Esophagus (tissue), 2 donors: ENCODE results near the gene ATG5. TPM values are rescaled to one million over a fixed set of nuclear protein-coding genes. Genes with fewer than 3 reads are reported as not detected.

ENCODE experiments used
- H3K27ac ChIP-seq, 2 donors: one replicate each; pipeline ENCODE4 v1.5.1; 2013; ENCODE audit warnings: low read depth in 2 of 2, mild to moderate bottlenecking in 2 of 2, inconsistent platforms in 1 of 2, low read length in 1 of 2, moderate library complexity in 1 of 2
- H3K27me3 ChIP-seq, 2 donors: one replicate each; pipeline ENCODE4 v1.6.1; 2013; ENCODE audit warnings: low read length in 2 of 2, control low read depth in 1 of 2, mild to moderate bottlenecking in 1 of 2; ENCODE audit not compliant: insufficient read depth in 2 of 2, control insufficient read depth in 1 of 2
- H3K36me3 ChIP-seq, 2 donors: one replicate each; pipeline ENCODE4 v1.6.1; 2013; ENCODE audit warnings: low read length in 1 of 2; ENCODE audit not compliant: control insufficient read depth in 2 of 2, insufficient read depth in 2 of 2
- H3K4me1 ChIP-seq, 2 donors: one replicate each; pipeline ENCODE4 v1.6.1; 2013; ENCODE audit warnings: low read length in 1 of 2; ENCODE audit not compliant: control insufficient read depth in 2 of 2, insufficient read depth in 2 of 2
- H3K4me3 ChIP-seq, 2 donors: one replicate each; pipeline ENCODE4 v1.5.1; 2013; ENCODE audit warnings: low read length in 2 of 2, mild to moderate bottlenecking in 2 of 2, low read depth in 1 of 2, moderate library complexity in 1 of 2
- H3K9me3 ChIP-seq, 2 donors: one replicate each; pipeline ENCODE4 v1.6.1; 2013; ENCODE audit warnings: mild to moderate bottlenecking in 2 of 2, low read depth in 1 of 2, low read length in 1 of 2, moderate library complexity in 1 of 2; ENCODE audit not compliant: control insufficient read depth in 2 of 2, insufficient read depth in 1 of 2
- WGBS, 2 donors: extraction: QIAGEN DNeasy Blood & Tissue Kit; methylation state at CpG; one replicate each; pipeline ENCODE4 v1.1.7; 2013; 5-methylcytosine and 5-hydroxymethylcytosine counted together
- polyA plus RNA-seq, 2 donors: library from polyadenylated mRNA; stranded (reverse); fragments of 200-250 nt; gene quantifications; one replicate each; pipeline ENCODE4 v1.2.3, GENCODE V29; 2013
- donor health status: healthy with polysubstance abuse.
- donor health status: Bipolar disorder and iron deficiency.

ATG5 gene
- polyA plus RNA-seq, 2 donors = 9.1 to 12.5 TPM

GRCh38 chr6:106182455-106182854, 143.1 kb downstream of the ATG5 start:
- Histone ChIP-seq H3K27me3 (no peaks in the 10 kb centered on the region), H3K36me3 (peaks cover 0 to 3% of the 10 kb centered on the region in 2 donors), H3K4me1 (no peaks in the 10 kb centered on the region), H3K9me3 (no peaks in the 10 kb centered on the region), H3K4me3 (no peak overlapping the region), H3K27ac (no peak overlapping the region)
- WGBS, 2 donors = 85 to 92% methylated on average over 5 of the region's 5 CpGs

GRCh38 chr6:106181664-106182418, 143.7 kb downstream of the ATG5 start:
- no peaks in the 10 kb centered on the region for H3K4me1 ChIP-seq
- H3K27ac ChIP-seq = peak overlapping the region; percentile 21 to 22
- 57 to 68% methylated on average over 3 of the region's 3 CpGs for WGBS, 2 donors
- H3K36me3 ChIP-seq = peaks cover 0 to 3% of the 10 kb centered on the region in 2 donors
- no peaks in the 10 kb centered on the region for H3K27me3 ChIP-seq
- no peak overlapping the region for H3K4me3 ChIP-seq
- H3K9me3 ChIP-seq = no peaks in the 10 kb centered on the region

DNA sequence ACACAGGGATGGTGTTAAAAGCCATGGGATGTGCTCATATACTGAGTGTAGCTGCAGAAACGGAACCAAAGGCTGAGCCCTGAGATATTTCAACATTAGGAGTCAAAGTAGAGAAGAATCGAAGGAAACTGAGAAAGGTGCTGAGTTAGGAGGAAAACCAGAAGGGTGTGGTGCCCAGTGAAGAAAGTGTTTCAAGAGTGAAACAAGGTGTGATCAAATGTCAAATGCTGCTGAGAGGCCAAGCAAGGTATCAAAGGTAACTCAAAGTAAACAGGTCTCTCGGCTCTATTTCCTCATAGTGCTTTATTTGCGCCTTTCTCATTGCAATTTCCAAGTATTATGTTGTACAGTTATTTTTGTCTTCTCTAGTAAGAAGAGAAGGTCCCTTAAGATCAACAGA, 145.4 kb downstream of the ATG5 start:
- peak overlapping the region; percentile 54 to 66 for H3K27ac ChIP-seq
- no peaks in the 10 kb centered on the region for H3K27me3 ChIP-seq
- 63 to 72% methylated on average over 4 of the region's 4 CpGs for WGBS, 2 donors
- H3K9me3 ChIP-seq = no peaks in the 10 kb centered on the region
- H3K4me1 ChIP-seq = no peaks in the 10 kb centered on the region
- no peaks in the 10 kb centered on the region for H3K36me3 ChIP-seq
- no peak overlapping the region for H3K4me3 ChIP-seq

GRCh38 chr6:106178900-106179299, 146.7 kb downstream of the ATG5 start:
- no peak overlapping the region for H3K4me3 ChIP-seq
- no peaks in the 10 kb centered on the region for H3K9me3 ChIP-seq
- H3K36me3 ChIP-seq = no peaks in the 10 kb centered on the region
- H3K4me1 ChIP-seq = no peaks in the 10 kb centered on the region
- 75 to 82% methylated on average over 3 of the region's 3 CpGs for WGBS, 2 donors
- no peaks in the 10 kb centered on the region for H3K27me3 ChIP-seq
- H3K27ac ChIP-seq = no peak overlapping the region

DNA sequence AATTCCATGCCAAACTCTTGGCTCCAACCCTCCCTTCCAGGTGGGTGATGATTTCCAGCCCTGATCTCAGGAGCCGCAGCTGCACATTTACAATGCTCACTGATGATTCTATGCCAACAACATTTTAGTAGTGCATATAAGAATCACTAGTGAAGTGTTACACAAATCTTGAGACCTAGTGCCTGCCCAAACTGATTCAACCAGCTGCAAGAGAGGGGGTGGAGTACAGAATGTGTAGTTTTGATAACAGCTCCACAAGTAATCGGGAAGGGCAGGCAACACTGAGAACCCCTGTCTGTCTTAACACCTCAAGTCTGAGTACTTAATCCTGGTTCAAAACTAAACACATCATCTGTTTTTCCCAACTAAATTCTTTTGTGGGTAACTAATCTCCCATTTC, 147.8 kb downstream of the ATG5 start:
- no peak overlapping the region for H3K27ac ChIP-seq
- H3K36me3 ChIP-seq = no peaks in the 10 kb centered on the region
- H3K9me3 ChIP-seq = no peaks in the 10 kb centered on the region
- WGBS, 2 donors = 69% methylated on average over 2 of the region's 2 CpGs
- H3K27me3 ChIP-seq = no peaks in the 10 kb centered on the region
- H3K4me3 ChIP-seq = no peak overlapping the region
- H3K4me1 ChIP-seq = no peaks in the 10 kb centered on the region

- no peaks in the 10 kb centered on the region for H3K27me3 ChIP-seq
- H3K9me3 ChIP-seq = no peaks in the 10 kb centered on the region
- no peak overlapping the region for H3K27ac ChIP-seq
- WGBS, 2 donors = 84 to 91% methylated on average over 2 of the region's 2 CpGs
- H3K4me1 ChIP-seq = no peaks in the 10 kb centered on the region
- no peak overlapping the region for H3K4me3 ChIP-seq
- no peaks in the 10 kb centered on the region for H3K36me3 ChIP-seq
Measured at GRCh38 chr6:106173124-106173879, 152.3 kb downstream of the ATG5 start.

GRCh38 chr6:106170030-106170791, 155.3 kb downstream of the ATG5 start:
- no peaks in the 10 kb centered on the region for H3K36me3 ChIP-seq
- 94 to 97% methylated on average over 5 of the region's 5 CpGs for WGBS, 2 donors
- H3K9me3 ChIP-seq = no peaks in the 10 kb centered on the region
- no peaks in the 10 kb centered on the region for H3K27me3 ChIP-seq
- no peak overlapping the region for H3K4me3 ChIP-seq
- H3K27ac ChIP-seq = no peak overlapping the region
- no peaks in the 10 kb centered on the region for H3K4me1 ChIP-seq

- 92% methylated on average over 5 of the region's 5 CpGs for WGBS, 2 donors
Measured at GRCh38 chr6:106169517-106169916, 156.0 kb downstream of the ATG5 start.

DNA sequence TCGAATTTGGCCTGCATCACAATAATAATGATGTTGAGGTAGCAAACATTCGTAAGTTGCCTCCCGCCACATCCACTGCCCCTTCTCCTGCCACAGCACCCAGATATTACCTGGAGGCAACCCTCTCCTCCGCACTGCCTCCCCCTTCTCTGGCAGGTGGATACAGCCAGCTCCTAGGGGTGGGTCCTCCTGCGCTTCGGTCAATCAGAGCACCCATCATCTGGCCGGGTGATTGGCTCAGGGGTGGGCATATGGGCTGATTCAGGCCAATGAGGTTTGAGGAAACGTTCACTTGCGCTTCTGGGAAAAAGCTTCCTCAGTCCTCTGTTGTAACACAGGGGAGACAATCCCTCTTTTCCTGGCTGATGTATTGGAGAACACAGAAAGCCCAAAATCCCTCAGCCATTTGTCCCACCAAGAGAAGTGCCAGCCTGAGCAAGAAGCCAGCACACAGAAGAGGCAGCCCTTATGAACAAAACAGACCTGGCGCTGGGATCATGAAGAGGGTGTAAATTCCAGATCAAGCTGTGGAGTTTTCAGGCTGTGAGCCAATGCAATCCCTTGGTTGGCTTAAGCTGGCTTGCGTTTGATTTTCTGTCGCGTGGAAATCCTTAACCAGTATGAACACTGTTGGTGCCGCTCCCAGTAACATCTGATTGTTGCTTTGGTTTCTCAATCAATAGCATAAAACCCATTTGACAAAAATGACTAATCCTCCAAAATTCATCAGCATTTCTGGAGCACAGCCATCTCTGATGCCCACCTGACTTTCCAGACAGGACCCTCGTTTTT, 157.3 kb downstream of the ATG5 start:
- H3K4me1 ChIP-seq = peaks cover 0 to 2% of the 10 kb centered on the region in 2 donors
- WGBS, 2 donors = 89 to 90% methylated on average over 15 of the region's 15 CpGs
- no peak overlapping the region for H3K4me3 ChIP-seq
- no peaks in the 10 kb centered on the region for H3K27me3 ChIP-seq
- H3K27ac ChIP-seq = no peak overlapping the region
- H3K9me3 ChIP-seq = no peaks in the 10 kb centered on the region
- no peaks in the 10 kb centered on the region for H3K36me3 ChIP-seq

More at GRCh38 chr6:106169517-106169916, 156.0 kb downstream of the ATG5 start:
- H3K4me1 ChIP-seq = no peaks in the 10 kb centered on the region
- no peak overlapping the region for H3K4me3 ChIP-seq
- H3K27ac ChIP-seq = no peak overlapping the region
- H3K36me3 ChIP-seq = no peaks in the 10 kb centered on the region
- no peaks in the 10 kb centered on the region for H3K27me3 ChIP-seq
- no peaks in the 10 kb centered on the region for H3K9me3 ChIP-seq
